GM12878 (cell line): ENCODE data around the gene ARL15. TPM values are rescaled to one million over a fixed set of nuclear protein-coding genes. Genes with fewer than 3 reads are reported as not detected.

Source experiments
- BMI1 ChIP-seq: fragments of 450-650 bp; IDR thresholded peaks from 2 replicates; pipeline ENCODE4 v1.6.1; 2016; ENCODE audit warnings: mild to moderate bottlenecking, moderate library complexity, borderline replicate concordance
- RFX5 ChIP-seq: IDR thresholded peaks from 2 replicates; pipeline ENCODE4 v1.6.1; 2011; ENCODE audit warnings: low read depth, low read length, improper control_type of control experiment
- polyA plus RNA-seq, 11 experiments: library from polyadenylated mRNA; depleted of rRNA in 4 of 11; unstranded in 6 of 11; stranded (reverse) in 5 of 11; fragments of >200 nt; fragmentation: Nextera tagmentation in 4 of 11; fragmentation: Illumina TruSeq in 1 of 11; extraction: Ambion mirVana in 4 of 11; extraction: Trizol in 1 of 11; gene quantifications; 1 replicate in 1 of 11; 2 replicates in 10 of 11; pipeline versions ENCODE4 v1.2.1 to v1.2.3, GENCODE V29; 2011 to 2016; ENCODE audit warnings: inconsistent platforms in 2 of 11, missing spikeins in 2 of 11, low read depth in 1 of 11
- total RNA-seq, 4 experiments: library from RNA; depleted of rRNA in 3 of 4; stranded (reverse); fragments of >200 nt in 3 of 4; fragmentation: Illumina TruSeq in 1 of 4; extraction: Trizol in 1 of 4; gene quantifications; 2 replicates each; pipeline versions ENCODE4 v1.2.1 to v1.2.3, GENCODE V29; 2013 to 2021
- TF ChIP-seq, protein P1 (sequence below): fragments of 450-650 bp; IDR thresholded peaks from 2 replicates; pipeline ENCODE4 v1.6.1; 2017; ENCODE audit warnings: mild to moderate bottlenecking, moderate library complexity
- TF ChIP-seq, protein P2 (sequence below): fragments of 450-650 bp; formaldehyde crosslinking; IDR thresholded peaks from 2 replicates; pipeline ENCODE4 v1.4.0; 2022; ENCODE audit warnings: mild to moderate bottlenecking, moderate library complexity
- TF ChIP-seq, protein P3 (sequence below): fragments of 450-650 bp; conservative IDR thresholded peaks from 2 replicates; pipeline ENCODE4 v1.6.1; 2017; ENCODE audit warnings: mild to moderate bottlenecking, moderate library complexity
- TF ChIP-seq, protein P4 (sequence below): fragments of 450-650 bp; IDR thresholded peaks from 2 replicates; pipeline ENCODE4 v1.6.1; 2018; ENCODE audit warnings: mild to moderate bottlenecking, low read depth, moderate library complexity; ENCODE audit not compliant: partially characterized antibody

The ARL15 gene
- total and polyA plus RNA-seq, 10 of the 15 experiments (the other 5 are each of a cell fraction or from before 2014, with no cell fraction given) = 3.6 to 11.0 (median 7.7) TPM

DNA sequence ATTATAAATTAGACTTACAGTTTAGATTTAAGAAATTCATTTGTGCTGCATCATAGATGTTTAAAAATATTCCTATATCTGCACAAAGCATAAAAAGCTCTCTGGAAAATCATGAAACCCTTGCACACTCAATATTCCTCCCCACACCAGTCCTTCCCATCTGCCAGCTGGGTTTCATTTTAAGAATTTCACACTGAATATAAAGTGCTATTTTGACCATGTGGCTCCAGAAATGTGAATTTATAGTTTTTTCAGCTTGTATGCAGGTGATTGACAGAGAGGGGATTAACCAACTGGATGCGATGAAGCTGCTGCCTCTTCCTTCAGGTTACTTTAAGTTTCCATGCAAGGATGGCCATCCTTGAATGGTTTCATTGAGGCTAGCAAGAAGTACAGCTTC is 403.6 kb downstream of the ARL15 start (continued):
- TF ChIP-seq, protein P1, sequence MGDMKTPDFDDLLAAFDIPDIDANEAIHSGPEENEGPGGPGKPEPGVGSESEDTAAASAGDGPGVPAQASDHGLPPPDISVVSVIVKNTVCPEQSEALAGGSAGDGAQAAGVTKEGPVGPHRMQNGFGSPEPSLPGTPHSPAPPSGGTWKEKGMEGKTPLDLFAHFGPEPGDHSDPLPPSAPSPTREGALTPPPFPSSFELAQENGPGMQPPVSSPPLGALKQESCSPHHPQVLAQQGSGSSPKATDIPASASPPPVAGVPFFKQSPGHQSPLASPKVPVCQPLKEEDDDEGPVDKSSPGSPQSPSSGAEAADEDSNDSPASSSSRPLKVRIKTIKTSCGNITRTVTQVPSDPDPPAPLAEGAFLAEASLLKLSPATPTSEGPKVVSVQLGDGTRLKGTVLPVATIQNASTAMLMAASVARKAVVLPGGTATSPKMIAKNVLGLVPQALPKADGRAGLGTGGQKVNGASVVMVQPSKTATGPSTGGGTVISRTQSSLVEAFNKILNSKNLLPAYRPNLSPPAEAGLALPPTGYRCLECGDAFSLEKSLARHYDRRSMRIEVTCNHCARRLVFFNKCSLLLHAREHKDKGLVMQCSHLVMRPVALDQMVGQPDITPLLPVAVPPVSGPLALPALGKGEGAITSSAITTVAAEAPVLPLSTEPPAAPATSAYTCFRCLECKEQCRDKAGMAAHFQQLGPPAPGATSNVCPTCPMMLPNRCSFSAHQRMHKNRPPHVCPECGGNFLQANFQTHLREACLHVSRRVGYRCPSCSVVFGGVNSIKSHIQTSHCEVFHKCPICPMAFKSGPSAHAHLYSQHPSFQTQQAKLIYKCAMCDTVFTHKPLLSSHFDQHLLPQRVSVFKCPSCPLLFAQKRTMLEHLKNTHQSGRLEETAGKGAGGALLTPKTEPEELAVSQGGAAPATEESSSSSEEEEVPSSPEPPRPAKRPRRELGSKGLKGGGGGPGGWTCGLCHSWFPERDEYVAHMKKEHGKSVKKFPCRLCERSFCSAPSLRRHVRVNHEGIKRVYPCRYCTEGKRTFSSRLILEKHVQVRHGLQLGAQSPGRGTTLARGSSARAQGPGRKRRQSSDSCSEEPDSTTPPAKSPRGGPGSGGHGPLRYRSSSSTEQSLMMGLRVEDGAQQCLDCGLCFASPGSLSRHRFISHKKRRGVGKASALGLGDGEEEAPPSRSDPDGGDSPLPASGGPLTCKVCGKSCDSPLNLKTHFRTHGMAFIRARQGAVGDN = no peak
- TF ChIP-seq, protein P2, sequence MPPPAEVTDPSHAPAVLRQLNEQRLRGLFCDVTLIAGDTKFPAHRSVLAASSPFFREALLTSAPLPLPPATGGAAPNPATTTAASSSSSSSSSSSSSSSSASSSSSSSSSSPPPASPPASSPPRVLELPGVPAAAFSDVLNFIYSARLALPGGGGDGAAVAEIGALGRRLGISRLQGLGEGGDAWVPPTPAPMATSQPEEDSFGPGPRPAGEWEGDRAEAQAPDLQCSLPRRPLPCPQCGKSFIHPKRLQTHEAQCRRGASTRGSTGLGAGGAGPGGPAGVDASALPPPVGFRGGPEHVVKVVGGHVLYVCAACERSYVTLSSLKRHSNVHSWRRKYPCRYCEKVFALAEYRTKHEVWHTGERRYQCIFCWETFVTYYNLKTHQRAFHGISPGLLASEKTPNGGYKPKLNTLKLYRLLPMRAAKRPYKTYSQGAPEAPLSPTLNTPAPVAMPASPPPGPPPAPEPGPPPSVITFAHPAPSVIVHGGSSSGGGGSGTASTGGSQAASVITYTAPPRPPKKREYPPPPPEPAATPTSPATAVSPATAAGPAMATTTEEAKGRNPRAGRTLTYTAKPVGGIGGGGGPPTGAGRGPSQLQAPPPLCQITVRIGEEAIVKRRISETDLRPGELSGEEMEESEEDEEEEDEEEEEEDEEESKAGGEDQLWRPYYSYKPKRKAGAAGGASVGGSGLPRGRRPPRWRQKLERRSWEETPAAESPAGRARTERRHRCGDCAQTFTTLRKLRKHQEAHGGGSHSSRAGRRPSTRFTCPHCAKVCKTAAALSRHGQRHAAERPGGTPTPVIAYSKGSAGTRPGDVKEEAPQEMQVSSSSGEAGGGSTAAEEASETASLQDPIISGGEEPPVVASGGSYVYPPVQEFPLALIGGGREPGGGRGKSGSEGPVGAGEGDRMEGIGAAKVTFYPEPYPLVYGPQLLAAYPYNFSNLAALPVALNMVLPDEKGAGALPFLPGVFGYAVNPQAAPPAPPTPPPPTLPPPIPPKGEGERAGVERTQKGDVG (CRISPR knock-in tag) = no peak
- TF ChIP-seq, protein P3, sequence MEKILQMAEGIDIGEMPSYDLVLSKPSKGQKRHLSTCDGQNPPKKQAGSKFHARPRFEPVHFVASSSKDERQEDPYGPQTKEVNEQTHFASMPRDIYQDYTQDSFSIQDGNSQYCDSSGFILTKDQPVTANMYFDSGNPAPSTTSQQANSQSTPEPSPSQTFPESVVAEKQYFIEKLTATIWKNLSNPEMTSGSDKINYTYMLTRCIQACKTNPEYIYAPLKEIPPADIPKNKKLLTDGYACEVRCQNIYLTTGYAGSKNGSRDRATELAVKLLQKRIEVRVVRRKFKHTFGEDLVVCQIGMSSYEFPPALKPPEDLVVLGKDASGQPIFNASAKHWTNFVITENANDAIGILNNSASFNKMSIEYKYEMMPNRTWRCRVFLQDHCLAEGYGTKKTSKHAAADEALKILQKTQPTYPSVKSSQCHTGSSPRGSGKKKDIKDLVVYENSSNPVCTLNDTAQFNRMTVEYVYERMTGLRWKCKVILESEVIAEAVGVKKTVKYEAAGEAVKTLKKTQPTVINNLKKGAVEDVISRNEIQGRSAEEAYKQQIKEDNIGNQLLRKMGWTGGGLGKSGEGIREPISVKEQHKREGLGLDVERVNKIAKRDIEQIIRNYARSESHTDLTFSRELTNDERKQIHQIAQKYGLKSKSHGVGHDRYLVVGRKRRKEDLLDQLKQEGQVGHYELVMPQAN = no peak
- TF ChIP-seq BMI1 = no peak
- TF ChIP-seq, protein P4, sequence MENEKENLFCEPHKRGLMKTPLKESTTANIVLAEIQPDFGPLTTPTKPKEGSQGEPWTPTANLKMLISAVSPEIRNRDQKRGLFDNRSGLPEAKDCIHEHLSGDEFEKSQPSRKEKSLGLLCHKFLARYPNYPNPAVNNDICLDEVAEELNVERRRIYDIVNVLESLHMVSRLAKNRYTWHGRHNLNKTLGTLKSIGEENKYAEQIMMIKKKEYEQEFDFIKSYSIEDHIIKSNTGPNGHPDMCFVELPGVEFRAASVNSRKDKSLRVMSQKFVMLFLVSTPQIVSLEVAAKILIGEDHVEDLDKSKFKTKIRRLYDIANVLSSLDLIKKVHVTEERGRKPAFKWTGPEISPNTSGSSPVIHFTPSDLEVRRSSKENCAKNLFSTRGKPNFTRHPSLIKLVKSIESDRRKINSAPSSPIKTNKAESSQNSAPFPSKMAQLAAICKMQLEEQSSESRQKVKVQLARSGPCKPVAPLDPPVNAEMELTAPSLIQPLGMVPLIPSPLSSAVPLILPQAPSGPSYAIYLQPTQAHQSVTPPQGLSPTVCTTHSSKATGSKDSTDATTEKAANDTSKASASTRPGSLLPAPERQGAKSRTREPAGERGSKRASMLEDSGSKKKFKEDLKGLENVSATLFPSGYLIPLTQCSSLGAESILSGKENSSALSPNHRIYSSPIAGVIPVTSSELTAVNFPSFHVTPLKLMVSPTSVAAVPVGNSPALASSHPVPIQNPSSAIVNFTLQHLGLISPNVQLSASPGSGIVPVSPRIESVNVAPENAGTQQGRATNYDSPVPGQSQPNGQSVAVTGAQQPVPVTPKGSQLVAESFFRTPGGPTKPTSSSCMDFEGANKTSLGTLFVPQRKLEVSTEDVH = no peak
- TF ChIP-seq RFX5 = no peak
